D341Med (cell line): Measurements from ENCODE around the gene CAMSAP1.
"Not testable (repeated sequence)": the region's sequence is repeated elsewhere in the genome, so short reads cannot be mapped to it uniquely, and the experiment has no call there.

ENCODE experiments used
- DNase-seq: peaks from one replicate; pipeline ENCODE4 v3.0.0; 2012; ENCODE audit warnings: low spot score

Gene CAMSAP1, protein sequence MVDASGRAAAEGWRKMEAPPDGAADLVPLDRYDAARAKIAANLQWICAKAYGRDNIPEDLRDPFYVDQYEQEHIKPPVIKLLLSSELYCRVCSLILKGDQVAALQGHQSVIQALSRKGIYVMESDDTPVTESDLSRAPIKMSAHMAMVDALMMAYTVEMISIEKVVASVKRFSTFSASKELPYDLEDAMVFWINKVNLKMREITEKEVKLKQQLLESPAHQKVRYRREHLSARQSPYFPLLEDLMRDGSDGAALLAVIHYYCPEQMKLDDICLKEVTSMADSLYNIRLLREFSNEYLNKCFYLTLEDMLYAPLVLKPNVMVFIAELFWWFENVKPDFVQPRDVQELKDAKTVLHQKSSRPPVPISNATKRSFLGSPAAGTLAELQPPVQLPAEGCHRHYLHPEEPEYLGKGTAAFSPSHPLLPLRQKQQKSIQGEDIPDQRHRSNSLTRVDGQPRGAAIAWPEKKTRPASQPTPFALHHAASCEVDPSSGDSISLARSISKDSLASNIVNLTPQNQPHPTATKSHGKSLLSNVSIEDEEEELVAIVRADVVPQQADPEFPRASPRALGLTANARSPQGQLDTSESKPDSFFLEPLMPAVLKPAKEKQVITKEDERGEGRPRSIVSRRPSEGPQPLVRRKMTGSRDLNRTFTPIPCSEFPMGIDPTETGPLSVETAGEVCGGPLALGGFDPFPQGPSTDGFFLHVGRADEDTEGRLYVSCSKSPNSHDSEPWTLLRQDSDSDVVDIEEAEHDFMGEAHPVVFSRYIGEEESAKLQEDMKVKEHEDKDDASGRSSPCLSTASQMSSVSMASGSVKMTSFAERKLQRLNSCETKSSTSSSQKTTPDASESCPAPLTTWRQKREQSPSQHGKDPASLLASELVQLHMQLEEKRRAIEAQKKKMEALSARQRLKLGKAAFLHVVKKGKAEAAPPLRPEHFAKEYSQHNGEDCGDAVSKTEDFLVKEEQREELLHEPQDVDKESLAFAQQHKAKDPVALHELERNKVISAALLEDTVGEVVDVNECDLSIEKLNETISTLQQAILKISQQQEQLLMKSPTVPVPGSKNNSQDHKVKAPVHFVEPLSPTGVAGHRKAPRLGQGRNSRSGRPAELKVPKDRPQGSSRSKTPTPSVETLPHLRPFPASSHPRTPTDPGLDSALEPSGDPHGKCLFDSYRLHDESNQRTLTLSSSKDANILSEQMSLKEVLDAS (N-terminal part only)

DNA sequence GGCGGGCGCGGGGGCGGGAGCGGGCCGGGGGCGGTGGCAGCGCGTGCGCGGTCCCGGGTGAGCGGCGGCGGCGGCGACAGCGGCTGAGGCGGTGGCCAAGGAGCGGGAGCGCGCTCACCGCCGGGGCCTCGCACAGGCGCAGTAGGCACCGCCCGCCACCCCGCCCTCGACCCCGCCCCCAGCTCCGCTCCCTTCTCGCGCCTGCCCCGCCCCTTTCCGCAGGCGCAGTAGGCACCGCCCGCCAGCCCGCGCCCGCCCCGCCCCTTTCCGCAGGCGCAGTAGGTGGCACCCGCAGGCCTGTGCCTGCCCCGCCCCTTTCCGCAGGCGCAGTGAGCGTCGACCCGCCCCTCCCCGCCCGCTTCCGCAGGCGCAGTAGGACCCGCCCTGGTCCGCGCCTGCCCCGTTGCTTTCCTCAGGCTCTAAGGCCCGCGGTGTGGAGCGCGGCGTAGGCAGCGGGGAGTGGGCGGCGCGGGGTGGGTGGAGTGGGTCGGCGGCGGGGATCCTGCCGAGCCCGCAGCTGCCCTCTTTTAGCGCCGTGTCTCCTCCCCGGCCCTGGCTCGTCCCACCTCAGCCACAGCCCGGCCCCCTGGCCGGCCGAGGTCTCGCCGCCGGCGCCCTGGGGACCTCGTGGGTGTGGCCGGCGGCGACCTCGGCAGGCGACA is at the start of gene CAMSAP1:
Gene CAMSAP1 (minus strand): TSS at position 116 of the 662 bp plus-strand sequence. CDS start 387 bp downstream, outside the sequence.
- peak; percentile 99 for DNase-seq

DNA sequence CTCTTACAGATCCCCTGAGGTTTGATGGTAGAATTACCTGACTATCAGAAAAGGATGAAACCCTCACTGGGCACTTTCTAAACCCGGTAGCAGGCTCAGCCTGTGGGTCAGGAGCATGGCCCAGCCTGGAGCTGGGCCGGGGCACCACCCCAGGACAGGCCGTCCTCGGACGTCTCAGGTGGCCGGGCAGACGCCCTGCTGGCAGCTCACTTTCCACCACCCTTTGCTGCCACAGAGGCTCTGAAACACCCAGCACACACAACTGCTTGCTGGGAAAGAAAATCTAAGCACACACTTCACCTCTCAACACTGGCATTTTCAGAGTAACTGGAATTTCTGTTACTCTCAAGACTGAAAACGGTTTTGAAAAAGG is 49.4 kb upstream of the CAMSAP1 start:
- no peak for DNase-seq

DNA sequence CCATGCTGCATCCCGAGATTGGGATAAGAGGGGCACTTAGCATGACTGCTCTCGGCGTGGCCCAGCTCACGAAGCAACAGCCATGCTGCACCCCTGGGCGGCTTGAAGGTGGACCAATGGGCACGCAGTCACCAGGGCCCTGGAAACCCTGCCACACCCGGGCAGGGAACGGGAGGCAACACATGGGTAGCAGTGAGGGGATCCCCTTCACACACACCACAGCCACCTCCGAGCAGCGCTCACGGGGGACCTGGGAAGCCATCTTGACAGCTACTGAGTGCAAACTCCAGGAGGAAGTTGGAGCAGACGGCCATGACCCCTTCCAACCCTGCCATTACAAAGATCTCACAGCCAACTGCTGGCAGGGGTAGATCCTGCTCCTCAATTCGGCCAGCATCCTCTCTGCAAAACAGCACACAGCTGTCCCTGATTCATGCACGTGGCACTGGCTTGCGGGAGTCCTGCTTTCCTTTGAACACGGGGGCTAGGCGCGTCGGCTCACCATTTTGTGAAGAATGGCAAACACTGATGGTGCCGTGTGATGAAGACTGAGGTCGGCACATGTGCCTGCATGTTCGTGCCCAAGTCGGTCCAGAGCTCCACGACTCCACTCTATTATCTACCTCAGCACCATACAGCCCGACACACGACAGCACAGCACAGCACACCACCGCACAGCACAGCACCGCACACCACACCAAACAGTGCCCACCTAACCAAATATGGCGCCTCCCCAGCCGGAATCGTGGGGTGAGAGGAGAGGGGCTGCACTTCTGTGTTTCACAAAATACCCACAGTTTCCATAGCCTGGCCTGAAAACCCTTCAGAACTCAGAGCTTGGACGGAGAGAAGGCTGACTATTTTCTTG is 48.8 kb upstream of the CAMSAP1 start:
- no peak for DNase-seq

DNA sequence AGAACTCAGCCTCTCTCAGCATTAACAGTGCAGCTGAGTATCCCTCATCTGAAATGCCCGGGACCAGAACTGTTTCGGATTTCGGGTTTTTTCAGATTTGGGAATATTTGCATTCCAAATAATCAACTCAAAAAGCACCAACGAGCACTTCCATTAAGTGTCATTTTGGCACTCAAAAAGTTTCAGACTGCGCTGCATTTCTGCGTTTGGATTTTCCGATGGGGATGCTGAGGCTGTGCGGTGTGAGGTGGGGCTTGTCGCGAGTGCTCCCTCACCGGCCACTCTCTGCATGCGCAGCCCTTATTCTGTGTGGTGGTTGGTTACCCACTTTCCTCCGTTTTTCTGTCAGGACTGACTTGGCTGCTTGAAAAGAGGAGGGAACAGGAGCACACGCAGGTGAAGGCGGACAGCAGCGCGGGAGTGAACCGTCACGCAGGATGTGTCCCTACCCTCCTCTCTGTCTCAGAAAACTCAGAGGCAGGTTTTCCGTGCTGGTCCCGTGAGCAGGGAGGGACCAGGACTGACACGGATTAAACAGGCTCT is 45.4 kb upstream of the CAMSAP1 start:
- no peak for DNase-seq

DNA sequence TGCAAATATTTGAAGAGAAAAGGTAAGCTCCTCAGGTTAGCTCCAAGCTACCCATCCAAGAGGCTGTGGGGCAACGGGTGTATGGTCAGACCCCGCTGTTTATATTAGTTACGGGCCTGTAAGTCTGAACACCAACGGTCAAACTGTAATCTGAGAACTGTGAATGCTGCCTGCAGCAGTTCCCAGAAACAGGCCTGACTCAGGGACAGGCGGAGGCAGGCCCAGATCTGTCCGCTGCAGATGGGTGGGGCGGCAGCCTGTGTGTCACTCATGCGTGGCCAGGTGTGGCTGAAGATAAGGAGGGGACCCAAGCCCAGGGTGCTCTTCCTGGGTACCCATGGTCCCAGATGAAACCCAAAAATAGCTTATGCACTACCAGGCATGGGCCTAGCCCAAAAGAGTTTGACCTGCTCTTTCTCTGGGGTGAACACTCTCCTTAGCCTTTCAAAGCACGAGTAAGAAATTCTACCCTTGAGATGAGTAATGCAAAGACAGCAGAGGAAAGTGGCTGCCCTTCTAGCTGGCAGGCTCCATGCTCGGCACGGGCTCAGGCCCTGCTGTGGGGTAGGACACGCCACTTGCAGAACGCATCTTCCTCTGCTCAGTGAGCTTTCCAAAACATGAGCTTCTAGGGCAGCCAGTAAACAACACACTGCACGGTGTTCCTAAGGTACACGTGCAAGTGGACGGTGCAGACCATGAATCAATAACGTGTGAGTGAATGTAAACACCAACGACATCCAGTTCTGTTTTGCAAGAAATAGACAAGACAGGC is 44.7 kb upstream of the CAMSAP1 start:
- DNase-seq, result no peak

DNA sequence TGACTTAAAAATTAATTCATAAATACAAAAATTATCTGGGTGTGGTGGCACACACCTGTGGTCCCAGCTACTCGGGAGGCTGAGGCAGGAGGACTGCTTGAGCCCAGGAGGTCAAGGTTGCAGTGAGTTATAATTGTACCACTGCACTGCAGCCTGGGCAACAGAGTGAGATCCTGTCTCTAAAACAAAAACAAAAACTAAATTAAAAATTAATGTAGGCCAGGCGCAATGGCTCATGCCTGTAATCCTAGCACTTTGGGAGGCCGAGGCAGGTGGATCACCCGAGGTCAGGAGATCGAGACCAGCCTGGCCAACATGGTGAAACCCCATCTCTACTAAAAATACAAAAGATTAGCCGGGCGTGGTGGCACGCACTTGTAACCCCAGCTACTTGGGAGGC is 44.0 kb upstream of the CAMSAP1 start:
- not testable (repeated sequence) for DNase-seq

DNA sequence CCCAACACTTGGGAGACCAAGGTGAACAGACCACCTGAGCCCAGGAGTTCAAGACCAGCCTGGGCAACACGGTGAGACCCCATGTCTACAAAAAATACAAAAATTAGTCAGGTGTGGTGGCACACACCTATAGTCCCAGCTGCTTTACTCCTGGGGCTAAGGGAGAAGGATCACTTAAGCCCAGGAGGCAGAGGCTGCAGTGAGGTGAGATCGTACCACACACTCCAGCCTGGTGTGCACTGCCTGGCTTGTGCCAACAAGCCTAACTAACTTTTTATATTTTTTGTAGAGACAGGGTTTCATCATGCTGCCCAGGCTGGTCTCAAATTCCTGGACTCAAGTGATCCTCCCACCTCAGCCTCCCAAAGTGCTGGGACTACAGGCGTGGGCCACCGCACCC is 43.5 kb upstream of the CAMSAP1 start:
- DNase-seq, result not testable (repeated sequence)

DNA sequence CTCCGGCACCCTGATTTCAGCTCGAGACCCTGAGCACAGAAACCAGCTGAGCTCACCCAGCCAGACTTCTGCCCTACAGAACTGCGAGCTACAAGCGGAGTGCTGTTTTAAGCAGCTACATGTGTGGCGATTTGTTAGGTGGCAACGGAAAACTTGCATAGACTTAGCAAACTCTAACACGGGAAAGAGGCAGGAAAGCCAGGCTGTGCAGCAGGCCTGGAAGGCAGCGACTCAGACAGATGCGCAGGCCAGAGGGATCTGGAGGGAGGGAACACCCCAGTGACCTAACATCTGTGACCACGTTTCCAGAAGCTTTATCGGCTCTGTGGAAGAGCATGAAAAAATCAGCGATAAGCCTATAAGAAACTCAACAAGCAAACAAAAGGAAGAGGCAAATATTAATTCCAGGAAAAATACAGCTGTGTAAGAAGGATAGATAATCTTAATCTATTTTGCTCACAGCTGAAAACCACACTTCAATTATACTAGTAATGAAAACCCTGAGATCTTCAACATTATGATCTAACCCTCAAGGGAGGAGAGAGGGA is 42.9 kb upstream of the CAMSAP1 start:
- DNase-seq, result no peak

DNA sequence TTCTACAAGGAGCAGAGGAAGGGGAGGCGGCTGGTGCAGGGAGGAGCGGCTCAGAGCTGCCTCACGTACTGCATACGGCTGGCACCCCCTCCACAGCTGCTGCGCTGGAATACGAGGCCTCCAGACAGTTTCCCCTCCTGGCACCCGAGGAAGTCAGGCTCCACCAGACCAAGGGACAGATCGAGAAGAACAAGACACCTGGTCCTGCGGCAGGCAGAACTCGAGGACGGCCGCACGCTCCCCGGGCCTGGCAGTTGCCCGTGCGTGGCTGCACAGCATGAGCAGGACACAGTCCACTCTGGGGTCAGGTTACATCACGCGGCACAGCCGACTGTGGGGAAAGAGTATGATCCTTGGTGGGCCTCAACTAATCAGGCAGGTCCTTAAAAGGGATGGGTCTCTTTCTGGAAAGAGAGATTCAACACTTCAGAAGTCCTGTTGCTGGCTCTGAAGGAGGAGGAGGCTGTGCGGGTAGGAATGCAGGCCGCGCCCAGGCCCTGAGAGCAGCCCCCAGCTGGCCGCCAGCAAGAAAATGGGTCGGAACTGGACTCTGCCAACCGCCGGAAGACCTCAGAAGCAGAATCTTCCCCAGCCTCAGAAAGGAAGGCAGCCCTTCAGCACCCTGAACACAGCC is 42.3 kb upstream of the CAMSAP1 start:
- DNase-seq, result no peak

DNA sequence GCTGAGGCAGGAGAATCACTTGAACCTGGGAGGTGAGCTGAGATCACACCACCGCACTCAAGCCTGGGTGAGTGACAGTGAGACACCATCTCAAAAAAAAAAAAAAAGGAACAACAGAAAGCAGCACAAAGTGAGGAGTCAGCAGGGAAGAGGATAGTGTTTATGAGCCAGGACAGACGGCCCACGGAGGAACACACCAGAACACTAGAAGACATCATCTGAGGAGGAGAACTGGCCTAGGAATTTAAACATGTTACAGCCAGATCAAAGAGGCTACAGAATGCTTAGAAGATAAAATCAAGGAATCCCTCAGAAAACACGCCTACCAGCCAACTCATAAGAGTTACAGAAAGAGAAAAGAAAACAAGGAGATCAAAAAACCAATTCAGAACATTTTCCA is 41.6 kb upstream of the CAMSAP1 start:
- DNase-seq, result no peak

DNA sequence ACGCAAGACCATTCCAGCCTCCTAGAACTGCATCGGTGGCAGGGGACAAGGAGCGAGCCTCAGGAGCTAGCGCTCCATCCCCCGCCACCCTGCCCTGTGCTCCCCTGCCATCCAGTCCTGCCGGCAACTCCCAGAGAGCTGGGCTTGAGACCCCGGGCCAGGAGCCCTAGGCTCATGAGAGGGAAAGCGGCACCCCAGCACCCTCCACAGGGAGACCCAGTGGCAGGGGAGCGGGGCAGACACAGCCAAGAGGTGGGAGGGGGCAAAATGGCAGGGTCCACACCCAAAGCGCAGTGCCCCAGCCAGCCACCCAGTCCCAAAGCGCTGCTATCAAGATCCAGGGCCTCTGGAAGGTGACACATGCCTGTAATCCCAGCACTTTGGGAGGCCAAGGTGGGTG is 41.1 kb upstream of the CAMSAP1 start:
- no peak for DNase-seq

DNA sequence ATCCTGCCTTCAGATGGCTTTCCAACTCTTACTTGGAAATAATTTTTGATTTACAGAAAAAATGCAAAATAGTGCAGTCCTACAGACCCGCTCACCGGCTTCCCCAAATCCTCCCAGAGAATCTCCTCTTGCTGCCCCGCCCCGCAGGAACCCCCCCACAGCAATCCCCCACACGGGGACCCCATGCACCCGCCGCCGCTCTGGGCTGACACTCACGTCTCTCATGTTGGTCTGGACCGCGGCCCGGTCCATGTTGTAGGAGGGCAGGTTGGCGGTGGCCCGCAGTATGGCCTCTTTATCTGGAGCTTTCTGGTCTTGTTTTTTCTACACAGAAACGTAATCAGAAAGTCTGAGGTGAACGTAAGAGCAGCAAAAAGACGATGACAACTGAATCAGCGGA is 40.2 kb upstream of the CAMSAP1 start:
- DNase-seq, result no peak

DNA sequence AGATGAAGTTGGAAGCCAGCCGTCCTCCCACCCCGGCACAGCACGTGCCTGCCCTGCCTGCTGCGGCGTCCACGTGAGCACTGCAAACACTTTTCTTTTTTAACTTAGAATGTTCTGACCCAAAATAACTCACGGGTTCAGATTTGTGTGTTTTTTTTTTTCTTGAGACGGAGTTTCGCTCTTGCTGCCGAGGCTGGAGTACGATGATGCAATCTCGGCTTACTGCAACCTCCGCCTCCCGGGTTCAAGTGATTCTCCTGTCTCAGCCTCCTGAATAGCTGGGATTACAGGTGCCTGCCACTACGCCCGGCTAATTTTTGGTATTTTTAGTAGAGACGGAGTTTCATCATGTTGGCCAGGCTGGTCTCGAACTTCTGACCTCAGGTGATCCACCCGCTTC is 39.8 kb upstream of the CAMSAP1 start:
- DNase-seq, result not testable (repeated sequence)

DNA sequence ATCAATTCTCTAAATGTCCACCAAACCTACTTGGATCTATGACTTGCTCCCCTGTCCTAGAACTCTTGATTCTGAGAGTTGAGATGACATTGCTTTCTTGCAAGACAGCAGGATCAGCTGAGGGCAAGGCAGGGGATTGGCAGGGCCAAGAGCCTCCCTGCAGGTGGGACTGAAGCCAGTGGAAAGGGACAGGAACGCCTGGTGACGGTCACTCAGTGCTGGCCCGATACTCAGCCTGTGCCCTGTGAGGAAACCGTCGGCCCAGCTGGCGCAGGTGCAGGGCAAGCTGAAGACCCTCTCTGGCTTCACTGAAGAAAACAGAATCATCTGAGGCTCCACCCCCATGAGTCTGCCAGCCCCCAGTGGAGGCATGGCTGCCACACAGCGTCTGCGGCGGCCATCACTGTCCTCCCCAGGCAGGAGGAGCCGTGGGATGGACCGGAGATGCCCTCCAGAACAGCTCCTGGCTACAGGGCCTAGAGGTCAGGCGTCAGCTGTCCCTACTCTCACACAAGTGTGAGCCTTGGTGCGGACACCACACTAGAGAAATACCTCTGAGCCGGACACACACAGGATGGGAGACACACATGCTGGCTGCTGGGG is 39.1 kb upstream of the CAMSAP1 start:
- DNase-seq, result no peak

DNA sequence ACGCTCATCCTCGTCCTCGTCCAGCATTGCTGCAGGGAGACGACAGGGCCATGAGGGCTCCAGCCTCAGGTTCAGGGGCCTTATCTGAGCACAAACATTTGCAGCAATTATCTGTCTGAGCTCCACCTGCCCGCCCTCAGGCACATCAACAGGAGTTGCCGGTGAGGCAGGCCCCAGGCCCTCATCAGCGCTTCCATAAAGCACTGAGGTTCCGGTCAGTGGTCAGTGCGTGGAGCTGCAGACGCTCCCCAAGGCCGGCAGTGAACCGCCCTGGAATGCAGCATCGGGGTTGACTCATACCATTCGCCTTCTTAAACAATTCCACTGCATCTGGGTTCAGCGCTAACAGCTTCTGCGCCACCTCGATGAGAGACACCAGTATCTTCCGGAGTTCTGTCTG is 38.6 kb upstream of the CAMSAP1 start:
- DNase-seq, result no peak

DNA sequence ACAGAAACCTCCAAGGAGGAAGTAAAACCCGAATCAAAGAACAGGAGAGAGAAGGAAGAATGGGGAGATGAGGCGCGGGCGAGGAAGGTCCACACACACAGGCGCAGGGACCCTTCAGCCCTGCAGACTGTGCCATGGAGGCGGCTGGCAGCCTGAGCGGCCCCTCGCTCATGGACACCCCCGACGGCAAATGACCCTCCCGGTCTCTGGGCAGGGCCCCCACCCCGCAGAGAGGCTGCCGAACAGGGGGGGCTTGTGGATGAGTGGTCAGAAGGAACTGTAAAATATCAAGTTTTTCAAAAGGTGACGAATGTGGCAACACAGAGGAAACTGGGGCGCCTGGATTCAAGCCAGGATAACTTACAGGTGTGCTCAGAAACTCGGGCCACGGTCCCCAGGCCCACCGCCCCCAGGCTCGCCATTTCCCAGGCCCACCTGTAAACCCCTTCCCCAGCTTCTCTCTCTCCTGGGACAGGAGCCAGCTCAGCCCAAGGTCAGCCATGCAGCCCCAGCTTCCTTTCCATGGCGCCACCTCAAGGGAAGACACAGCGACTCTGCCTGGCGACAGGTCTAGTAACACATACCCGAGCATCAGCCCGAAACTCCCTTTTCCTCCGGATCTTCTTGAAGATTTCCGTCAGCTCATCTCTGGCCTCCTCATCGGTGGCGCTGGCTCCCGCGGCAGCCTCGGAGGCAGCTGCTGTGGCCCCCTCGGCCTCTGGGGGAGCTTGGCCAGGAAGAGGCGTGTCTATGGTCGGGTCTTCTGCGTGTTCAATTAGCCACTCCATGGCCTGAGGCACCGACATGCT is 37.3 kb upstream of the CAMSAP1 start:
- DNase-seq, result no peak

DNA sequence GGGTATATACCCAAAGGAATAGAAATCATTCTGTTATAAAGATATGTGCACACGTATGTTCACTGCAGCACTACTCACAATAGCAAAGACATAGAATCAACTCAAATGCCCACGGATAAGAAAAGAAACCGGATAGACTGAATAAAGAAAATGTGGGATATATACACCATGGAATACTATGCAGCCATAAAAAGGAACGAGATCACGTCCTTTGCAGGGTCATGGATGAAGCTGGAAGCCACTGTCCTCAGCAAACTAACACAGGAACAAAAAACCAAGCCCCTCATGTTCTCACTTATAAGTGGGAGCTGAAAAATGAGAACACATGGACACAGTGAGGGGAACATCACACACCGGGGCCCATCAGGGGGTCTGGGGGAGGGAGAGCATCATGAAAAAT is 36.3 kb upstream of the CAMSAP1 start:
- DNase-seq, result not testable (repeated sequence)
